PC-9 (cell line): Measurements from ENCODE around the gene MYO1H.

Source experiments
- EZH2 ChIP-seq: fragments of 200-600 bp; sonication (generic); IDR thresholded peaks from 2 replicates; pipeline ENCODE4 v1.8.0; 2017; ENCODE audit warnings: antibody characterized with exemption, low read depth
- TF ChIP-seq, protein P1 (sequence below): fragments of 200-600 bp; sonication (generic); conservative IDR thresholded peaks from 2 replicates; pipeline ENCODE4 v1.6.1; 2017; ENCODE audit warnings: mixed run types, antibody characterized with exemption, mild to moderate bottlenecking, moderate library complexity

DNA sequence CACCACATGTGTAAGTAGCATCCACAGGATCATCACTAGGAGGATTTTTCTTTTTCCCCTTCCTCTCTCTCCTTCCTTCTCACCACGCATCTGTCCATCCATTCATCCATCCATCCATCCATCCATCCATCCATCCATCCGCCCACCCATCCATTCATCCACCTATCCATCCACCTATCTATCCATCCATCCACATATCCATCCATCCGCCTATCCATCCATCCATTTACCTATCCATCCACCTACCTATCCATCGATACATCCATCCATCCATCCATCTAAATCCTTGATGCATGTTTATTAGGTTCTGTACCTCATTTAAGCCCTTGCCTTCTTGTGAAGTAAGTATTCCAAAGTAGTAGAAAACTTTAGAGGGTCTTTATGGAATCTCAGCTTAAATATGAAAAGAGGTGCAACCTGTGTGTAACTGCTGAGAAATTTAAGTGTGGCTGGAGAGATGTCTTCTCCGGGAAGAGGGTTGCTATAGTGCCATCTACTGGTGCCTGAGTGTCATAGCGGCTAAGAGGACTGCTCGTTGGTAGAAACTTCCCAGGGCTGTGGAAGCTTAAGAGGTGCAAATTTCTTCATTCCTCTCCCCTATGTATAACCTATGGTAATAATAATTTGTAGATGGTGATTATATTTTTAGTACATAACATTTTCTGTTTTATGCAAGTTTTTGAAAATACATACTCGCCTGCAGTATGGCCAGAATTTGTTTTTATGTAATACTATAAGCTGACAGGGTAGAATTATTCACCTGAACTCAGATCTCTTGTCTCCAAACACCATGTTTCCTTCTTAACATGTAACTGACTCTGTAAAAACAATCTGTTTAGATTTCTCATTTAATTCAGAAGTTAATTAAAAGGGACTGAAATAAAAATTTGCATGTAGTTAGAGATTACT lies 46.0 kb downstream of the MYO1H start:
- TF ChIP-seq, protein P1, sequence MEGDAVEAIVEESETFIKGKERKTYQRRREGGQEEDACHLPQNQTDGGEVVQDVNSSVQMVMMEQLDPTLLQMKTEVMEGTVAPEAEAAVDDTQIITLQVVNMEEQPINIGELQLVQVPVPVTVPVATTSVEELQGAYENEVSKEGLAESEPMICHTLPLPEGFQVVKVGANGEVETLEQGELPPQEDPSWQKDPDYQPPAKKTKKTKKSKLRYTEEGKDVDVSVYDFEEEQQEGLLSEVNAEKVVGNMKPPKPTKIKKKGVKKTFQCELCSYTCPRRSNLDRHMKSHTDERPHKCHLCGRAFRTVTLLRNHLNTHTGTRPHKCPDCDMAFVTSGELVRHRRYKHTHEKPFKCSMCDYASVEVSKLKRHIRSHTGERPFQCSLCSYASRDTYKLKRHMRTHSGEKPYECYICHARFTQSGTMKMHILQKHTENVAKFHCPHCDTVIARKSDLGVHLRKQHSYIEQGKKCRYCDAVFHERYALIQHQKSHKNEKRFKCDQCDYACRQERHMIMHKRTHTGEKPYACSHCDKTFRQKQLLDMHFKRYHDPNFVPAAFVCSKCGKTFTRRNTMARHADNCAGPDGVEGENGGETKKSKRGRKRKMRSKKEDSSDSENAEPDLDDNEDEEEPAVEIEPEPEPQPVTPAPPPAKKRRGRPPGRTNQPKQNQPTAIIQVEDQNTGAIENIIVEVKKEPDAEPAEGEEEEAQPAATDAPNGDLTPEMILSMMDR, result peak; percentile 85
- TF ChIP-seq EZH2, result no peak
